ENCODE measurements around the gene MPND.

The MPND gene

GRCh38 chr19:4376028-4376670 is 32.8 kb downstream of the MPND start:
- DNase-seq (ENCODE audit: extremely low read depth in 1 of 2, low read depth in 1 of 2) = no peak

- DNase-seq (ENCODE audit: extremely low read depth in 1 of 2, low read depth in 1 of 2) = no peak
Observed at GRCh38 chr19:4376671-4376990, 33.3 kb downstream of the MPND start.

GRCh38 chr19:4376991-4377781 is 33.8 kb downstream of the MPND start:
- DNase-seq (ENCODE audit: extremely low read depth in 1 of 2, low read depth in 1 of 2) = no peak

GRCh38 chr19:4378886-4379285 is 35.5 kb downstream of the MPND start:
- DNase-seq (ENCODE audit: extremely low read depth in 1 of 2, low read depth in 1 of 2) = no peak

- DNase-seq (ENCODE audit: extremely low read depth in 1 of 2, low read depth in 1 of 2) = no peak
Observed at GRCh38 chr19:4379383-4380253, 36.3 kb downstream of the MPND start.

- DNase-seq (ENCODE audit: extremely low read depth in 1 of 2, low read depth in 1 of 2) = no peak
Observed at GRCh38 chr19:4380254-4380727, 36.9 kb downstream of the MPND start.

- no peak for DNase-seq (ENCODE audit: extremely low read depth in 1 of 2, low read depth in 1 of 2)
Observed at GRCh38 chr19:4385291-4386040, 42.1 kb downstream of the MPND start.

GRCh38 chr19:4386041-4386782 is 42.9 kb downstream of the MPND start:
- no peak for DNase-seq (ENCODE audit: extremely low read depth in 1 of 2, low read depth in 1 of 2)

- DNase-seq (ENCODE audit: extremely low read depth in 1 of 2, low read depth in 1 of 2) = no peak
Observed at GRCh38 chr19:4388337-4389063, 45.1 kb downstream of the MPND start.

- no peak for DNase-seq (ENCODE audit: extremely low read depth in 1 of 2, low read depth in 1 of 2)
Observed at GRCh38 chr19:4389064-4389375, 45.7 kb downstream of the MPND start.

- no peak for DNase-seq (ENCODE audit: extremely low read depth in 1 of 2, low read depth in 1 of 2)
Observed at GRCh38 chr19:4389511-4390016, 46.2 kb downstream of the MPND start.

- no peak for DNase-seq (ENCODE audit: extremely low read depth in 1 of 2, low read depth in 1 of 2)
Observed at GRCh38 chr19:4390017-4390566, 46.7 kb downstream of the MPND start.

GRCh38 chr19:4390567-4391305 is 47.4 kb downstream of the MPND start:
- DNase-seq (ENCODE audit: extremely low read depth in 1 of 2, low read depth in 1 of 2) = no peak

- no peak for DNase-seq (ENCODE audit: extremely low read depth in 1 of 2, low read depth in 1 of 2)
Observed at GRCh38 chr19:4391306-4391693, 47.9 kb downstream of the MPND start.

- no peak for DNase-seq (ENCODE audit: extremely low read depth in 1 of 2, low read depth in 1 of 2)
Observed at GRCh38 chr19:4391701-4392483, 48.5 kb downstream of the MPND start.

GRCh38 chr19:4393947-4394590 is 50.7 kb downstream of the MPND start:
- no peak for DNase-seq (ENCODE audit: extremely low read depth in 1 of 2, low read depth in 1 of 2)
